Astrocyte (in vitro differentiated cells and primary cell): Measurements from ENCODE around the gene GGTA1.
A peak's percentile ranks its signal among the peaks of the same experiment; 100 is the strongest.

ENCODE experiments used
- CTCF ChIP-seq: IDR thresholded peaks from 2 replicates; pipeline ENCODE4 v1.5.1; 2011; ENCODE audit warnings: low read depth, mild to moderate bottlenecking, inconsistent platforms, low read length, moderate library complexity; ENCODE audit not compliant: insufficient read depth
- EZH2 ChIP-seq: IDR thresholded peaks from 2 replicates; pipeline ENCODE4 v1.6.1; 2012; ENCODE audit warnings: mild to moderate bottlenecking, low read length, inconsistent platforms; ENCODE audit not compliant: insufficient read depth

DNA sequence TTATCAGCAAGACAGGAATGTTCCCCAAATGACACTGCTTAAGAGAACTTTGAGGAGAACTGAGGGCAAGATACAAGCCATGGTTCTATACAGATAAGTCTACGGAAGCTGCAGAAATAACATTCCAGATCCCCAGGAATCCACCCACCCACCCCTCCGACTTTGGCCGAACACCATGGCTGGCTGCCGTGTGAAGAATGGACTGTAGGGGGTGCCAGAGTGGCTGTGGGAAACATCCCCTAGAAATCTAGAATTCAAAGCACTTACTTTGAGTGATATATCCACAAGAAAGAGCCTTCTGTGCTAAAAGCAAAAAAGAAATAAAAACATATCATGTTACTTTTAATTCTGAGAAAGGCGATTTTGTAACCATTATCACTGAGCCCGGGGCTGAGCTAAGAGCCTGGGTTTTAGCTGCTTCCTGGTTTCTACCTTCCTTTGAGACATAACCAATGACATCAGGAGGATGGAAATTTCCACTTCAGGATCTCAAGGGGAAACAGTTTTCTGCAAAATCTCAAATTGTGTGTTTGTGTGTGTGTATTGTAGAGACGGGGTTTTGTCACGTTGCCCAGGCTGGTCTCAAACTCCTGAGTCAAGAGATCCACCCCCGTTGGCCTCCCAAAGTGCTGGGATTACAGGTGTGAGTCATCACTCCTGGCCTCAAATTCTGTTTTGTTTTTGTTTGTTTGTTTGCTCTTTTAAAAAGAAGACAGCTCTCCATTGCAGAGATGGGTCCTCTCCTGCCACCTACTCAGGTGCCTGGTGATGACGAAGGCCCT is 36.4 kb downstream of the GGTA1 start:
- TF ChIP-seq CTCF = peak; percentile 52
- no peak for TF ChIP-seq EZH2
